Spleen (tissue), 11 donors: ENCODE measurements around the gene OR2F2. TPM values are rescaled to one million over a fixed set of nuclear protein-coding genes. Genes with fewer than 3 reads are reported as not detected.

ENCODE experiments used
- DNase-seq: peaks from one replicate; pipeline ENCODE4 v3.0.0-alpha.2; 2020
- H3K27ac ChIP-seq, 8 donors: fragments of 200-600 bp; sonication (generic) in 7 of 8; 1 replicate in 4 of 8; 2 replicates in 4 of 8; pipeline versions ENCODE4 v1.5.0 to v1.8.0; 2016 to 2021; ENCODE audit warnings: inconsistent platforms in 4 of 8, mild to moderate bottlenecking in 4 of 8, moderate library complexity in 1 of 8
- H3K27me3 ChIP-seq, 7 donors: fragments of 200-600 bp; sonication (generic) in 6 of 7; replicated peaks in 1 of 7; 1 replicate in 4 of 7; 2 replicates in 3 of 7; pipeline versions ENCODE4 v1.5.0 to v1.8.0; 2016 to 2021; ENCODE audit warnings: inconsistent platforms in 3 of 7, mild to moderate bottlenecking in 1 of 7
- H3K36me3 ChIP-seq, 6 donors: fragments of 200-600 bp; sonication (generic) in 5 of 6; 1 replicate in 4 of 6; 2 replicates in 2 of 6; pipeline versions ENCODE4 v1.5.0 to v1.8.0; 2016 to 2021; ENCODE audit warnings: inconsistent platforms in 2 of 6
- H3K4me1 ChIP-seq, 6 donors: fragments of 200-600 bp; sonication (generic) in 5 of 6; 1 replicate in 3 of 6; 2 replicates in 3 of 6; pipeline versions ENCODE4 v1.5.0 to v1.8.0; 2016 to 2021; ENCODE audit warnings: inconsistent platforms in 3 of 6
- H3K4me3 ChIP-seq, 8 donors: fragments of 200-600 bp; sonication (generic) in 7 of 8; 1 replicate in 4 of 8; 2 replicates in 4 of 8; pipeline versions ENCODE4 v1.5.0 to v1.8.0; 2016 to 2021; ENCODE audit warnings: inconsistent platforms in 4 of 8, mild to moderate bottlenecking in 4 of 8, moderate library complexity in 2 of 8
- H3K9me3 ChIP-seq, 8 donors: fragments of 200-600 bp; sonication (generic) in 7 of 8; 1 replicate in 4 of 8; 2 replicates in 4 of 8; pipeline versions ENCODE4 v1.5.0 to v1.8.0; 2016 to 2021; ENCODE audit warnings: inconsistent platforms in 4 of 8
- CTCF ChIP-seq, 11 experiments: fragments of 200-600 bp in 7 of 11; fragments of 450-650 bp in 4 of 11; sonication (generic) in 4 of 11; IDR thresholded peaks in 8 of 11; conservative IDR thresholded peaks in 3 of 11; 1 replicate in 7 of 11; 2 replicates in 4 of 11; pipeline versions ENCODE4 v1.4.0 to v1.8.0; 2016 to 2021; ENCODE audit warnings: antibody characterized with exemption in 11 of 11, inconsistent platforms in 4 of 11, mild to moderate bottlenecking in 1 of 11
- POLR2A ChIP-seq, 3 donors: fragments of 450-650 bp; IDR thresholded peaks; one replicate each; pipeline ENCODE4 v1.5.1; 2017; ENCODE audit warnings: antibody characterized with exemption in 3 of 3, mild to moderate bottlenecking in 1 of 3
- POLR2AphosphoS5 ChIP-seq, 3 donors: sonication (generic); formaldehyde crosslinking; IDR thresholded peaks; one replicate each; pipeline ENCODE4 v1.5.1; 2017; ENCODE audit warnings: antibody characterized with exemption in 3 of 3
- WGBS, 5 donors: extraction: QIAGEN DNeasy Blood & Tissue Kit in 3 of 5; methylation state at CpG; one replicate each; pipeline versions ENCODE4 v1.1.5 to v1.1.7; 2013 to 2018; 5-methylcytosine and 5-hydroxymethylcytosine counted together
- intact Hi-C: fragments of 100-400 bp; cut with DNase I; formaldehyde crosslinking; loops from one replicate; pipeline ENCODE4 v1.15.0; 2023; ENCODE audit warnings: low total_unique reads
- polyA plus RNA-seq, 3 donors: library from polyadenylated mRNA; stranded (reverse); fragments of 200-250 nt; gene quantifications; one replicate each; pipeline ENCODE4 v1.2.1, GENCODE V29; 2013
- total RNA-seq, 7 donors: library from RNA; depleted of rRNA in 3 of 7; stranded (reverse); fragments of >200 nt in 3 of 7; fragmentation: NEBNext Ultra II Directional in 4 of 7; extraction: Animal tissue kit (Norgen Biotek cat#: 25700) in 4 of 7; gene quantifications; one replicate each; pipeline versions ENCODE4 v1.1.0 to v1.2.1, GENCODE V29; 2016 to 2021
- donor health status: healthy with polysubstance abuse.
- donor health status: DM: no; HTN: no; CAD: no; lungs with moderate emphysema.
- donor health status: DM: no; HTN: no; CAD: no.
- donor health status: Bipolar disorder and iron deficiency.
- donor health status: healthy.
- donor health status: DM: no; HTN: no; CAD: no.
- donor health status: DM: yes; HTN: yes; CAD: no.

The OR2F2 gene
- total and polyA plus RNA-seq, 10 donors = not detected

DNA sequence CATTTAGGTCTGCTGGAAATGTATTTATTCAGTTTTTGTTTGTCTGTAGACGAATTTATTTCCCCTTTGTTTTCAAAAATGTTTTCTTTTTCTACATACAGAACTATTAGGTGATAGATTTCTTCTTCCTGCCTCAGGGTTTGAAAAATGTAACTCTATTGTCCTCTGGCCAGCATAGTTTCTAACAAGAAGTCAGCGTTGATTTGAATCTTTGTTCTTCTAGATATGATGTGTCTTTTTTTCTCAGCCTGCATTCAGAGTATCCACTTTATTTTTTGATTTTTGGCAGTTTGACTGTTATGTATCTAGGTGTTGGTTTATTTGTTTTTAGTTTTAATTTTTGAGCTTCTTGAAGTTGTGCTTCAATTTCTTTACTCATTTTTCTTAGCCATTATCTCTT is 12.1 kb downstream of the OR2F2 start:
- H3K36me3 ChIP-seq = no peaks in the 10 kb centered on the region
- no peak for TF ChIP-seq POLR2AphosphoS5 (IDR thresholded peaks at IDR 0.05)
- no peak for TF ChIP-seq POLR2A (IDR thresholded peaks at IDR 0.05)
- no peak for TF ChIP-seq CTCF (IDR thresholded peaks at IDR 0.05 in 8 of 11, conservative IDR thresholded peaks at IDR 0.05 in 3 of 11)

DNA sequence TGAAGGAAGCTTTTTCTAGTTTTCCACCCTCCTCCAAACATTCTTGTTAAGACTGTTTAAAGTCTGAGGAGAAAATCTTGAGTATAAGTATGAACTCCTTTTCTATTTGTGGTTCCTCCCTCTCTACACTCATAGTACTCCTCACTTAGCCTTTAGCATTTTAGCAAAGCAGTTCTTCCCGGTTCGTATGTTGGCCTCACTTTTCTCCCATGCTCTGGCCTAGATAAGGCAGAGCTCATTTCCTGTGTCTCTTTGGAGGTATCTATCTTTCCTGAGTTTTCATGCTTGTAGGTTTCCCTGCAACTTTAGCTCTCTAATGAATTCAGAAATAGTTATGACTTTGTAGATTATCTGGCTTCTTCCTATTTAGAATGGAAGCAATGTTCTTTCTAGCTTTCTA is 13.7 kb downstream of the OR2F2 start:
- H3K27ac ChIP-seq = no peak overlapping the region
- H3K4me3 ChIP-seq = no peak overlapping the region
- no peaks in the 10 kb centered on the region for H3K4me1 ChIP-seq
- TF ChIP-seq POLR2AphosphoS5 (IDR thresholded peaks at IDR 0.05) (no peak), CTCF (IDR thresholded peaks at IDR 0.05 in 8 of 11, conservative IDR thresholded peaks at IDR 0.05 in 3 of 11) (no peak), POLR2A (IDR thresholded peaks at IDR 0.05) (no peak)
- H3K36me3 ChIP-seq = no peaks in the 10 kb centered on the region
- intact Hi-C loops = no loop called here
- H3K27me3 ChIP-seq = peaks cover 0 to 6% (median 0%) of the 10 kb centered on the region in 7 donors
- no peak for DNase-seq
- no peaks in the 10 kb centered on the region for H3K9me3 ChIP-seq
- WGBS, 5 donors = 21 to 84% (median 72%) methylated on average over 2 of the region's 2 CpGs

More for the DNA sequence above, 12.1 kb downstream of the OR2F2 start:
- DNase-seq = no peak
- Histone ChIP-seq H3K27me3 (peaks cover 0 to 4% (median 0%) of the 10 kb centered on the region in 7 donors), H3K27ac (no peak overlapping the region), H3K9me3 (no peaks in the 10 kb centered on the region), H3K4me3 (no peak overlapping the region), H3K4me1 (no peaks in the 10 kb centered on the region)
- WGBS, 5 donors = 47 to 83% (median 73%) methylated on average over 2 of the region's 2 CpGs
- intact Hi-C loops = no loop called here

GRCh38 chr7:143953421-143953820 is 18.4 kb downstream of the OR2F2 start:
- H3K9me3 ChIP-seq = no peaks in the 10 kb centered on the region
- 74 to 87% (median 84%) methylated on average over 3 of the region's 3 CpGs for WGBS, 5 donors
- H3K4me1 ChIP-seq = no peaks in the 10 kb centered on the region
- H3K27ac ChIP-seq = no peak overlapping the region
- no peak for DNase-seq
- no peak overlapping the region for H3K4me3 ChIP-seq
- intact Hi-C loops = no loop called here
- TF ChIP-seq POLR2AphosphoS5 (IDR thresholded peaks at IDR 0.05) (no peak), POLR2A (IDR thresholded peaks at IDR 0.05) (no peak), CTCF (IDR thresholded peaks at IDR 0.05 in 8 of 11, conservative IDR thresholded peaks at IDR 0.05 in 3 of 11) (no peak)
- H3K36me3 ChIP-seq = no peaks in the 10 kb centered on the region
- peaks cover 0 to 8% (median 0%) of the 10 kb centered on the region in 7 donors for H3K27me3 ChIP-seq

GRCh38 chr7:143954135-143954534 is 19.1 kb downstream of the OR2F2 start:
- Histone ChIP-seq H3K9me3 (no peaks in the 10 kb centered on the region), H3K36me3 (no peaks in the 10 kb centered on the region), H3K4me1 (no peaks in the 10 kb centered on the region), H3K4me3 (no peak overlapping the region), H3K27ac (no peak overlapping the region), H3K27me3 (peaks cover 0 to 8% (median 0%) of the 10 kb centered on the region in 7 donors)
- no peak for TF ChIP-seq CTCF (IDR thresholded peaks at IDR 0.05 in 8 of 11, conservative IDR thresholded peaks at IDR 0.05 in 3 of 11)
- no peak for TF ChIP-seq POLR2A (IDR thresholded peaks at IDR 0.05)
- no peak for TF ChIP-seq POLR2AphosphoS5 (IDR thresholded peaks at IDR 0.05)
- no peak for DNase-seq
- intact Hi-C loops = no loop called here
- 82 to 90% (median 87%) methylated on average over 2 of the region's 2 CpGs for WGBS, 5 donors
